C4-2B (cell line): ENCODE results near the gene HIRA.

ENCODE experiments used
- H3K27ac ChIP-seq: fragments of 450-650 bp; 2 replicates; pipeline ENCODE4 v1.5.1; 2017
- ZFX ChIP-seq: fragments of 450-650 bp; IDR thresholded peaks from 2 replicates; pipeline ENCODE4 v1.6.1; 2017
- TF ChIP-seq, protein P1 (sequence below): fragments of 450-650 bp; conservative IDR thresholded peaks from 2 replicates; pipeline ENCODE4 v1.5.1; 2017; ENCODE audit warnings: mild to moderate bottlenecking

Gene HIRA, protein sequence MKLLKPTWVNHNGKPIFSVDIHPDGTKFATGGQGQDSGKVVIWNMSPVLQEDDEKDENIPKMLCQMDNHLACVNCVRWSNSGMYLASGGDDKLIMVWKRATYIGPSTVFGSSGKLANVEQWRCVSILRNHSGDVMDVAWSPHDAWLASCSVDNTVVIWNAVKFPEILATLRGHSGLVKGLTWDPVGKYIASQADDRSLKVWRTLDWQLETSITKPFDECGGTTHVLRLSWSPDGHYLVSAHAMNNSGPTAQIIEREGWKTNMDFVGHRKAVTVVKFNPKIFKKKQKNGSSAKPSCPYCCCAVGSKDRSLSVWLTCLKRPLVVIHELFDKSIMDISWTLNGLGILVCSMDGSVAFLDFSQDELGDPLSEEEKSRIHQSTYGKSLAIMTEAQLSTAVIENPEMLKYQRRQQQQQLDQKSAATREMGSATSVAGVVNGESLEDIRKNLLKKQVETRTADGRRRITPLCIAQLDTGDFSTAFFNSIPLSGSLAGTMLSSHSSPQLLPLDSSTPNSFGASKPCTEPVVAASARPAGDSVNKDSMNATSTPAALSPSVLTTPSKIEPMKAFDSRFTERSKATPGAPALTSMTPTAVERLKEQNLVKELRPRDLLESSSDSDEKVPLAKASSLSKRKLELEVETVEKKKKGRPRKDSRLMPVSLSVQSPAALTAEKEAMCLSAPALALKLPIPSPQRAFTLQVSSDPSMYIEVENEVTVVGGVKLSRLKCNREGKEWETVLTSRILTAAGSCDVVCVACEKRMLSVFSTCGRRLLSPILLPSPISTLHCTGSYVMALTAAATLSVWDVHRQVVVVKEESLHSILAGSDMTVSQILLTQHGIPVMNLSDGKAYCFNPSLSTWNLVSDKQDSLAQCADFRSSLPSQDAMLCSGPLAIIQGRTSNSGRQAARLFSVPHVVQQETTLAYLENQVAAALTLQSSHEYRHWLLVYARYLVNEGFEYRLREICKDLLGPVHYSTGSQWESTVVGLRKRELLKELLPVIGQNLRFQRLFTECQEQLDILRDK

DNA sequence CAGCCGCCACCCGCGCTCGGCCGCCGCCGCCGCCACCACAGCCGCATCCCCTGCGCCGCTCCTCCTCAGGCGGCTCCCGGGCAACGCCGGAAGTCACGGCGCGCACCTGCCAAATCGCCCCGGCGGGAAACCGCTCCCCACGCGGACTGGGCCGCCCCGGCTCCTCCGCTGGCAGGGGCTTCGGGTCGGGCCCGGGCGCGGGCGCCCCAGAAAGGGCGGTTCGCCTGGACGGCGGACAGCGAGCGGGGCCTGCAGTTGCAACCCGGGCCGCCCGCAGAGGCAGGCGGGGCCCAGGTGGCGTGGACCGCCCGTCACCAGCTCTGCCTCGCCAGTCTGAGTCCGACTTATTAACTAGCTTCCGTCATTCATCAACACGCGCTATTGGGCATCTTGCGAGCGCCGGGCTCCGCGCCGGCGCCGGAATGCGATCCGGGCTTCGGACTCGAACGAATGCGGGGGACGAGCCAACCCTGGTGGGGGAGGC, at the start of gene HIRA:
HIRA (minus strand) TSS at position 85 of the 484 bp plus-strand sequence. CDS start 257 bp downstream, outside the sequence.
- peak; percentile 78 for TF ChIP-seq ZFX
- TF ChIP-seq, protein P1, sequence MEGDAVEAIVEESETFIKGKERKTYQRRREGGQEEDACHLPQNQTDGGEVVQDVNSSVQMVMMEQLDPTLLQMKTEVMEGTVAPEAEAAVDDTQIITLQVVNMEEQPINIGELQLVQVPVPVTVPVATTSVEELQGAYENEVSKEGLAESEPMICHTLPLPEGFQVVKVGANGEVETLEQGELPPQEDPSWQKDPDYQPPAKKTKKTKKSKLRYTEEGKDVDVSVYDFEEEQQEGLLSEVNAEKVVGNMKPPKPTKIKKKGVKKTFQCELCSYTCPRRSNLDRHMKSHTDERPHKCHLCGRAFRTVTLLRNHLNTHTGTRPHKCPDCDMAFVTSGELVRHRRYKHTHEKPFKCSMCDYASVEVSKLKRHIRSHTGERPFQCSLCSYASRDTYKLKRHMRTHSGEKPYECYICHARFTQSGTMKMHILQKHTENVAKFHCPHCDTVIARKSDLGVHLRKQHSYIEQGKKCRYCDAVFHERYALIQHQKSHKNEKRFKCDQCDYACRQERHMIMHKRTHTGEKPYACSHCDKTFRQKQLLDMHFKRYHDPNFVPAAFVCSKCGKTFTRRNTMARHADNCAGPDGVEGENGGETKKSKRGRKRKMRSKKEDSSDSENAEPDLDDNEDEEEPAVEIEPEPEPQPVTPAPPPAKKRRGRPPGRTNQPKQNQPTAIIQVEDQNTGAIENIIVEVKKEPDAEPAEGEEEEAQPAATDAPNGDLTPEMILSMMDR = no peak
- H3K27ac ChIP-seq = peak within 1 kb of the TSS; percentile 89

GRCh38 chr22:19480789-19481188, 49.3 kb upstream of the HIRA start:
- no peak overlapping the region for H3K27ac ChIP-seq

DNA sequence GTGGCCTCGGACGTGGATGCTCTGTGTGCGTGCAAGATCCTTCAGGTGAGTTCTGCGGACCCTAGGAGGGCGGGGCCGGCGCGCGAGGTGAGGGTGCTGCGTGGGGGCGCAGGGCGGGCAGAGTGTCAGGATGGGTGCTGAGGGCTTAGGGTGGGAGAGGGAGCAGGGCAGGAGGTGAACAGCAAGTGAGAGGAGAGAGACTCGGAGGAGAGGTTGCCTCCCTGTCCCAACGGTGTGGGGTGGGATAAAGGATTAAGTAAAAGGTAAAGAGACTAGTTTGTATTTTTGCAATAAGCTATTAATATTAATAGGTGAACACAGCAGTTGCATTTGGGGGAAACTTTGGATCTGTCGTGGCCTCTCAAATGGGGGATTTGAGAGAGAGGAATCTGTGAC, 48.6 kb upstream of the HIRA start:
- peak overlapping the region; percentile 90 for H3K27ac ChIP-seq
- TF ChIP-seq, protein P1 = no peak
- TF ChIP-seq ZFX = no peak

More at GRCh38 chr22:19480789-19481188, 49.3 kb upstream of the HIRA start:
- no peak for TF ChIP-seq ZFX
- TF ChIP-seq, protein P1 = no peak

DNA sequence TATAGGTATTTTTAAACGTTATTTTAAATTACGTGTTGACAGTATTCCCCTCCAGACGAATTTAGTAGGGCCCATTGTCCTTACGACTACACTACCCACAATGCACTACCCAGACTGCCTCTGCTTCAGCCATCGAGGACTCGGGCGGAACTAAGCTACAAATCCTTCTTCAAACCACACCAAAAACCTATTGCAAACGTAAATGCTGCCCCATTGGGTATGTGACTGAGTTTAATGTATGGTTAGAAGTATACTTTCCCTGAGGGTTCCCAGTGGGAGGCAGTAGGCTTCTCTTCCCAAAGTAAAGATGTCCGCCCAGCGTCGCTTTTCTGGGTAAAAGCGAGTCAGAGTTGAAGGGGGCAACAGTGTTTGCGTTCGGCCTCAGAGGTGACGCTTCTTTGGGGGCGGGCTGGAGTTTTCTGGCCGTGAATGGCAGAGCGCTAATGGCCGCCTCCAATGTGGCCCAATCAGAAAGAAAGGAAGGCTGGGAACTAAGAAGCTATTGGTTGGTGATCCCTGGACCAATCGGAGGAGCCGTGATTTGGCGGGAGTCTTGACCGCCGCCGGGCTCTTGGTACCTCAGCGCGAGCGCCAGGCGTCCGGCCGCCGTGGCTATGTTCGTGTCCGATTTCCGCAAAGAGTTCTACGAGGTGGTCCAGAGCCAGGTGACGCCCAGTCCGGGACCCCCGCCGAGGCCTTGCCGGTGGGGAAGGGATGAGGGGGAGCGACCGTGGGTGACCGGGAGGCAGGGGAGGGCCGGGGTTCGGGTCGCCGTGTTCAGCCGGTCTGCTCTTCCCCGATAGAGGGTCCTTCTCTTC, 48.0 kb upstream of the HIRA start, which contains the start of gene CDC45:
CDC45 (plus strand) TSS at position 566 of the 818 bp plus-strand sequence; CDS start at position 615, 49 bp downstream.
- peak within 1 kb of the TSS; percentile 90 for H3K27ac ChIP-seq
- no peak for TF ChIP-seq ZFX
- TF ChIP-seq, protein P1 = no peak

GRCh38 chr22:19478901-19479354, 47.4 kb upstream of the HIRA start, which contains the start of gene UFD1:
TSS of gene UFD1 (minus strand) at chr22:19479193. CDS start at chr22:19479085, 108 bp downstream.
- peak within 1 kb of the TSS; percentile 90 for H3K27ac ChIP-seq
- TF ChIP-seq ZFX = peak; percentile 80; the same call in 1 of the 2 replicates
- TF ChIP-seq, protein P1 = no peak
